Progenitor cell of endocrine pancreas (in vitro differentiated cells): ENCODE data around the gene BTBD9. TPM values are rescaled to one million over a fixed set of nuclear protein-coding genes. Genes with fewer than 3 reads are reported as not detected.

Experiments
- DNase-seq: peaks from one replicate; pipeline ENCODE4 v3.0.0; 2021; ENCODE audit warnings: low spot score; ENCODE audit not compliant: unreplicated experiment
- H3K27ac Mint-ChIP-seq: 2 replicates; pipeline ENCODE4 v1.8.0; 2021; ENCODE audit warnings: mild to moderate bottlenecking, moderate library complexity, mixed read lengths
- H3K27me3 Mint-ChIP-seq: 2 replicates; pipeline ENCODE4 v1.8.0; 2021; ENCODE audit warnings: mixed read lengths
- H3K36me3 Mint-ChIP-seq: 2 replicates; pipeline ENCODE4 v1.8.0; 2022; ENCODE audit warnings: mixed read lengths; ENCODE audit not compliant: insufficient read depth
- H3K4me1 Mint-ChIP-seq: 2 replicates; pipeline ENCODE4 v1.8.0; 2021; ENCODE audit warnings: low read depth, mixed read lengths
- H3K4me3 Mint-ChIP-seq: 2 replicates; pipeline ENCODE4 v1.8.0; 2021; ENCODE audit warnings: low read depth, mild to moderate bottlenecking, moderate library complexity, mixed read lengths
- H3K9me3 Mint-ChIP-seq: 2 replicates; pipeline ENCODE4 v1.8.0; 2021; ENCODE audit warnings: low read depth, mixed read lengths
- total RNA-seq: library from RNA; stranded (reverse); gene quantifications from 2 replicates; pipeline ENCODE4 v1.2.1, GENCODE V29; 2021
- TF ChIP-seq, protein P1 (sequence below): fragments of 200-600 bp; sonication (generic); IDR thresholded peaks from one replicate; pipeline ENCODE4 v1.5.0; 2021; ENCODE audit warnings: antibody characterized with exemption, mild to moderate bottlenecking; ENCODE audit not compliant: unreplicated experiment

The BTBD9 gene
- total RNA-seq, 1 donor from 2014 or later: 25.9 TPM

DNA sequence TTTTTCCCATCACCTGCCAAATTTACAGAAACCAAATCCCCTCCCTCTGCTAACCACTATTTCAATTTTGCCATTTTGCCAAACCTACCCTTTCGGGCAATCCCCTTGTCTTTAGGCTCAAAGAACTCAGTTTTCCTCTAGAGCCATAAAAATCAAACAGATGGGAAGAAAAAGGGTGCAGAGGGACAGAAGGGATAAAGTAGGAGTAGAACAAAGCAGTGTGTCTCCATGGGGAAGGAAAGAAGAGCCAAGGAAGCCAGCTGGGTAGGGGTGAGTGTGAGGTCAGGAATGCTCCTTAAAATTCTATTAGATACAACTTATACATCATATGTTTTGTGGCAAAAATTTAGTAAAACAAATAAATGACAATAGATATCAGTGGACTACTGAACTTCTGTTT lies 316.5 kb downstream of the BTBD9 start:
- no peak for DNase-seq
- TF ChIP-seq, protein P1, sequence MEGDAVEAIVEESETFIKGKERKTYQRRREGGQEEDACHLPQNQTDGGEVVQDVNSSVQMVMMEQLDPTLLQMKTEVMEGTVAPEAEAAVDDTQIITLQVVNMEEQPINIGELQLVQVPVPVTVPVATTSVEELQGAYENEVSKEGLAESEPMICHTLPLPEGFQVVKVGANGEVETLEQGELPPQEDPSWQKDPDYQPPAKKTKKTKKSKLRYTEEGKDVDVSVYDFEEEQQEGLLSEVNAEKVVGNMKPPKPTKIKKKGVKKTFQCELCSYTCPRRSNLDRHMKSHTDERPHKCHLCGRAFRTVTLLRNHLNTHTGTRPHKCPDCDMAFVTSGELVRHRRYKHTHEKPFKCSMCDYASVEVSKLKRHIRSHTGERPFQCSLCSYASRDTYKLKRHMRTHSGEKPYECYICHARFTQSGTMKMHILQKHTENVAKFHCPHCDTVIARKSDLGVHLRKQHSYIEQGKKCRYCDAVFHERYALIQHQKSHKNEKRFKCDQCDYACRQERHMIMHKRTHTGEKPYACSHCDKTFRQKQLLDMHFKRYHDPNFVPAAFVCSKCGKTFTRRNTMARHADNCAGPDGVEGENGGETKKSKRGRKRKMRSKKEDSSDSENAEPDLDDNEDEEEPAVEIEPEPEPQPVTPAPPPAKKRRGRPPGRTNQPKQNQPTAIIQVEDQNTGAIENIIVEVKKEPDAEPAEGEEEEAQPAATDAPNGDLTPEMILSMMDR: no peak
- Mint-ChIP-seq H3K4me3 (no peak overlapping the region), H3K9me3 (no peaks in the 10 kb centered on the region), H3K27me3 (no peaks in the 10 kb centered on the region), H3K27ac (no peak overlapping the region), H3K4me1 (peaks cover 4% of the 10 kb centered on the region), H3K36me3 (peaks cover 1% of the 10 kb centered on the region)

DNA sequence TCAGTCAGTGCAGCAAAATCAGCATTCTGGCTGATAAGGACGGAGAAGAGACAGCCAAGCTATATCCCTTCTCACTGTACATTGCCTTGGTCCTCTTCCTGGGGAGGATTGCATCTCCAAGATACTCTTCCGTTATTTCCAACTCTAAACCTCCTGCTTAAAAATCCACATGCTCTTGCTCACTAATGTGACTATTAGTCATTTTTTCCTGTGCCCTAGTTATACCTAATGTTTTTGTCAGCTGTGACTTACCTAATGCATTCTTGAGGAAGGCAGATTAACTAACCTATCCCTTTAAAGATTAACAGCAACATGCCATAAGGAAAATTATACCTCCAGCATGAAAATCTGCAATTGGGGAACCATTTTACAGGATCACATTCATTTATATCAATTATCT lies 317.6 kb downstream of the BTBD9 start:
- Mint-ChIP-seq H3K4me3 (no peak overlapping the region), H3K27ac (no peak overlapping the region), H3K27me3 (no peaks in the 10 kb centered on the region), H3K36me3 (no peaks in the 10 kb centered on the region), H3K4me1 (peaks cover 4% of the 10 kb centered on the region), H3K9me3 (no peaks in the 10 kb centered on the region)
- no peak for DNase-seq
- TF ChIP-seq, protein P1: no peak

DNA sequence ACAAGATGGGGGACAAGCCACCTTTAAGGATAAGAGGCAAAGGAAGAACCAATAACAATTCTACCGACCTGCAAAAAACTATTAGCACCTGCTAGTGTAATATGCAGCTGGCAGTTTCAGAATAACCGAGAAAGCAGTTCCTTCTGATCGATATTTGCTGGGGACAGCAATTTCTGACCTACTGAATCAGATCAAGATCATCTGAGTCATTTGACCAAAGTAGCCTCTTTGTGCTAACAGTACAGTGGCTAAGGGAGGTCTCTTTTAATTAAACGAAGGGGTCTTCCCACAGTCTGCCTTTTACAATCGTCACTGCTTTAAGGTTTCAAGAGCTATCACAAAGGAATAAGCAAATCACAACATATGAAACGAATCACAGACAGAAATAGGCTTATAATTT lies 318.9 kb downstream of the BTBD9 start:
- Mint-ChIP-seq H3K27ac (peak overlapping the region; percentile 51), H3K27me3 (no peaks in the 10 kb centered on the region), H3K4me3 (no peak overlapping the region), H3K36me3 (no peaks in the 10 kb centered on the region), H3K4me1 (peaks cover 4% of the 10 kb centered on the region), H3K9me3 (no peaks in the 10 kb centered on the region)
- TF ChIP-seq, protein P1: no peak
- no peak for DNase-seq

DNA sequence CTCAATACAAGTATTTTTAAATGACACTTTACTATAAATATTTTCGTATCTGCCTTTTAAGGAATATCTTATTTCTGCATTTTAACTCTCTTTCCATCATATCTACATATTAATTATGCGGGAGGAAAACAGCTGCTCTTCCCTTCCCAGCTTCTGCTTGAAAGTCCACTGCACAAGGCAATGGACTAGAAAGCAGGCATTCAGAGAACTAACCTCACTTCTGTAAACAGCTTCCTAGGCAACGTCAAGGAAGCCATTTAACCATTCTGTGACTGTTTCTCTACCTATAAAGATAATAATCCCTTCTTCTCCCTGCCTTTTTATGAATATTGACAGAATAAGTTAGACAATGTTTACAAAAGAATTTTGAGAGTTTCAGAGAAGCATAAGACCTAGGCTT lies 319.4 kb downstream of the BTBD9 start:
- H3K4me3 Mint-ChIP-seq: no peak overlapping the region
- no peaks in the 10 kb centered on the region for H3K36me3 Mint-ChIP-seq
- H3K4me1 Mint-ChIP-seq: peaks cover 4% of the 10 kb centered on the region
- H3K9me3 Mint-ChIP-seq: no peaks in the 10 kb centered on the region
- no peak overlapping the region for H3K27ac Mint-ChIP-seq
- H3K27me3 Mint-ChIP-seq: no peaks in the 10 kb centered on the region
- TF ChIP-seq, protein P1: no peak
- DNase-seq: no peak

DNA sequence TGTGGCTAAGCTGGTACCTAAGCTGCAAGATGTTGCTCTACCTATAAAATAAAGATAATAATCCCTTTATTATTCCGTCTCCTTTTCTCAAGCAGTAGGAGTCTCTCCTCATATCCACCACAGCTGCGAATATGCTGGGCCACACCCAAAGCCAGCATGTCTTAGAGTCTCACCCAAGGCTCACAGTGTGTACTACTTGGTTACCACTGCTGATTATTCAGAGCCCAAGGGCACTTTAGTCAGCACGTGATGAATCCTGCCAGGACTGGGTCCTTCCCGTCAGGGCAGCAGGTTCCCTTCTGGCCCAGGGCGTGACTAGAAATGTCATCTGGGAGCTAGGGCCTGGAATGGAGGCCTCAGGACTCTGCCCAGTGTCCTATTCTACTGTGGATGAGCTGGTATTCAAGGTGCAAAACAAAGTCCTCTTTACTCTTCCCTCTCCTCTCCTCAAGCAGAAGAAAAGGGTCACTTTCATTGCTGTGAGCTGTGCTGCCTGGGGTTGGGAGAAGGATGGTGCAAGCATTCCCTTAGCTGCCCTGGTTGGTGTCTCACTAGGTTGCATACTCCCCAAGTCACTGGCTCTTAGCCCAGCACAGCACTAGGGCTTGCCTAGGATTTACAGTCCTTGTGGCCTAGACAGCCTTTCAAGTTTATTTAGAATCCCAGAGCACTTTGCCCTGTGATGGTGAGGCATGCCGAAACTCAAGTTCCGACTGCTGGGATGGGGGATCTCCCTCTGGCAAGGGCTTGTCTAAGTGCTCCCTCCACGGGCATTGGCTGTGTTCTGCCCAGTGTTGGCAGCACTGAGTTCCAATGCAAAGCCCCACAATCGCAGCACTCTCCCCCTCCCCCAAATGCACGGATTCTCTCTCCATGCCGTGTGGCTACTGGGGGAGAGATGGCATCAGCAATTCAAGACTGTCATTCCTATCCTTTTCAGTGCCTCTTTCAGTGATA lies 320.2 kb downstream of the BTBD9 start:
- no peaks in the 10 kb centered on the region for H3K36me3 Mint-ChIP-seq
- DNase-seq: no peak
- peaks cover 4% of the 10 kb centered on the region for H3K4me1 Mint-ChIP-seq
- H3K27ac Mint-ChIP-seq: no peak overlapping the region
- no peaks in the 10 kb centered on the region for H3K27me3 Mint-ChIP-seq
- peaks cover 3% of the 10 kb centered on the region for H3K9me3 Mint-ChIP-seq
- H3K4me3 Mint-ChIP-seq: no peak overlapping the region
- TF ChIP-seq, protein P1: no peak
